BLaER1 treated with 17β-estradiol and CSF1 and Interleukin-3, amounts not matched to agents 10 nM and 100 nM (cell line): ENCODE results near the gene TTYH3.

Experiments used
- H3K27ac ChIP-seq, 11 experiments: shearing (Covaris generic); formaldehyde crosslinking; 2 replicates each; pipeline ENCODE4 v1.8.1; 2022
- H3K27me3 ChIP-seq, 11 experiments: shearing (Covaris generic); formaldehyde crosslinking; 2 replicates each; pipeline ENCODE4 v1.8.1; 2022
- H3K36me3 ChIP-seq, 11 experiments: shearing (Covaris generic); formaldehyde crosslinking; 2 replicates each; pipeline ENCODE4 v1.8.1; 2022
- H3K4me1 ChIP-seq, 10 experiments: shearing (Covaris generic); formaldehyde crosslinking; 2 replicates each; pipeline ENCODE4 v1.8.1; 2022
- H3K4me2 ChIP-seq, 11 experiments: shearing (Covaris generic); formaldehyde crosslinking; 2 replicates each; pipeline ENCODE4 v1.8.1; 2022
- H3K4me3 ChIP-seq, 10 experiments: shearing (Covaris generic); formaldehyde crosslinking; 2 replicates each; pipeline ENCODE4 v1.8.1; 2022
- H3K9ac ChIP-seq, 11 experiments: shearing (Covaris generic); formaldehyde crosslinking; 2 replicates each; pipeline ENCODE4 v1.8.1; 2022
- H3K9me3 ChIP-seq, 11 experiments: shearing (Covaris generic); formaldehyde crosslinking; replicated peaks in 1 of 11; 2 replicates each; pipeline ENCODE4 v1.8.1; 2022
- H4K20me1 ChIP-seq, 11 experiments: shearing (Covaris generic); formaldehyde crosslinking; 2 replicates each; pipeline ENCODE4 v1.8.1; 2022
- Cebpa-rat ChIP-seq, 11 experiments: shearing (Covaris generic); IDR thresholded peaks; 2 replicates each; pipeline ENCODE4 v1.8.1; 2022

TTYH3 gene

DNA sequence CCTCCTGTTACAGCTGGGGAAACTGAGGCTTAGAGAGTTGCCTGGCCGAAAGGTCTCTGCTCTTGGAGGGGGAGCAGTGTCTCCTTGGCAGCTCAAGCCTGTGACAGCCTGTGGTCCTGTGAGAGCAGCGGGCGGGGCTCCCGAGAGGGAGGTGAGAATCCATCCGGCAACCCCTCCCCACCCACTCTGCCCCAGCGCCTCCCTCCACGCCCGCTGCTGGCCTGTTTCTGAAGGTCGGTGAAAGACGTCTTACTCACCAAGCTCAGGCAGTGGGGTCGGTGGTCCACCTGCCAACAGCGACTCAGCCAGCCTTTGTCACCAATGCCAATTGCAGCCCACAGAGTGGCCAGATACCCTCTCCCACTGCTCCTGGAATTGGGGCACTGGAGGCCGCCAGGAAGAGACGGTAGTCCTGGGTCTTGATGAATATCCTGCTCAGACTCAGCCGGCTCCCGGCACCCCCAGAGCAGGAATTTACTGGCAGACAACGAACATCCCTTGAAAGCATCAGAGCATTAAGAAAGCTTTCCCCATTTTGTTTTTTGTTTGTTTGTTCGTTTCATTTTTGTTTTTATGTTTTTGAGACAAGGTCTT lies 7.4 kb upstream of the TTYH3 start:
- peak overlapping the region in 2 of 11 experiments; percentile 14 to 26; a peak in 2 of 22 replicates for H3K27ac ChIP-seq
- H3K9me3 ChIP-seq = no peaks in the 10 kb centered on the region
- H4K20me1 ChIP-seq = no peaks in the 10 kb centered on the region
- no peak for TF ChIP-seq Cebpa-rat (IDR thresholded peaks at IDR 0.05)
- H3K9ac ChIP-seq = peak overlapping the region in 8 of 11 experiments; percentile 2 to 45 (median 34); a peak in 6 of 22 replicates
- H3K27me3 ChIP-seq = no peaks in the 10 kb centered on the region
- H3K4me2 ChIP-seq = peak overlapping the region; percentile 45 to 69 (median 53)
- H3K4me3 ChIP-seq = no peak overlapping the region
- peaks cover 25 to 62% (median 43%) of the 10 kb centered on the region in 10 experiments for H3K4me1 ChIP-seq
- H3K36me3 ChIP-seq = no peaks in the 10 kb centered on the region

GRCh38 chr7:2626498-2627117 lies 5.2 kb upstream of the TTYH3 start:
- no peaks in the 10 kb centered on the region for H4K20me1 ChIP-seq
- H3K27me3 ChIP-seq = no peaks in the 10 kb centered on the region
- H3K4me2 ChIP-seq = peak overlapping the region in 3 of 11 experiments; percentile 0 to 18 (median 13); a peak in 2 of 22 replicates
- TF ChIP-seq Cebpa-rat (IDR thresholded peaks at IDR 0.05) = no peak
- H3K4me3 ChIP-seq = no peak overlapping the region
- H3K4me1 ChIP-seq = peaks cover 29 to 57% (median 43%) of the 10 kb centered on the region in 10 experiments
- no peaks in the 10 kb centered on the region for H3K9me3 ChIP-seq
- no peak overlapping the region for H3K27ac ChIP-seq
- no peaks in the 10 kb centered on the region for H3K36me3 ChIP-seq
- no peak overlapping the region for H3K9ac ChIP-seq

GRCh38 chr7:2627258-2628129 lies 4.3 kb upstream of the TTYH3 start:
- no peak overlapping the region for H3K27ac ChIP-seq
- H3K4me2 ChIP-seq = peak overlapping the region in 2 of 11 experiments; percentile 2 to 18; a peak in 2 of 22 replicates
- no peak overlapping the region for H3K4me3 ChIP-seq
- H3K27me3 ChIP-seq = no peaks in the 10 kb centered on the region
- H3K9ac ChIP-seq = no peak overlapping the region
- H3K9me3 ChIP-seq = no peaks in the 10 kb centered on the region
- TF ChIP-seq Cebpa-rat (IDR thresholded peaks at IDR 0.05) = no peak
- H3K36me3 ChIP-seq = no peaks in the 10 kb centered on the region
- H4K20me1 ChIP-seq = peaks cover 0 to 5% (median 0%) of the 10 kb centered on the region in 11 experiments; a peak in 8 of 22 replicates
- peaks cover 29 to 49% (median 35%) of the 10 kb centered on the region in 10 experiments for H3K4me1 ChIP-seq

- Histone ChIP-seq H3K4me3 (no peak overlapping the region), H3K4me1 (peaks cover 27 to 44% (median 31%) of the 10 kb centered on the region in 10 experiments), H3K9me3 (no peaks in the 10 kb centered on the region), H3K9ac (peak overlapping the region in 1 of 11 experiments; percentile 2; a peak in 1 of 22 replicates), H3K36me3 (no peaks in the 10 kb centered on the region), H3K4me2 (peak overlapping the region in 2 of 11 experiments; percentile 2 to 18; a peak in 1 of 22 replicates), H3K27ac (no peak overlapping the region), H3K27me3 (no peaks in the 10 kb centered on the region), H4K20me1 (peaks cover 0 to 11% (median 6%) of the 10 kb centered on the region in 11 experiments; a peak in 13 of 22 replicates)
- no peak for TF ChIP-seq Cebpa-rat (IDR thresholded peaks at IDR 0.05)
Measured at GRCh38 chr7:2628130-2628482, 3.7 kb upstream of the TTYH3 start.

DNA sequence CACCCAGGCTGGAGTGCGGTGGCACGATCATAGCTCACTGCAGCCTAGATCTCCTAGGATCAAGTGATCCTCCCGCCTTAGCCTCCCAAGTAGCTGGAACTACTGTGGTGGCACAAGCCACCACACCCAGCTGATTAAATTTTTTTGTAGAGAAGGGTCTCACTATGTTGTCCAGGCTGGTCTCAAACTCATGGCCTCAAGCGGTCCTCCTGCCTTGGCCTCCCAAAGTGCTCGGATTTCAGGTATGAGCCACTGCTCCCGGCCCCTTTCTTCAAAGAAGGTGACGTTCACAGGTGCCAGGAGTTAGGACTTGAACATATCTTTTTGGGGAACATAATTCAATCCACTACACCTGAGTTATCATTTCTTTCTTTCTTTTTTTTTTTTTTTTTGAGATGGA lies 2.9 kb upstream of the TTYH3 start:
- H3K4me1 ChIP-seq = peaks cover 19 to 42% (median 29%) of the 10 kb centered on the region in 10 experiments
- H3K27me3 ChIP-seq = no peaks in the 10 kb centered on the region
- H3K4me3 ChIP-seq = no peak overlapping the region
- H4K20me1 ChIP-seq = peaks cover 0 to 19% (median 14%) of the 10 kb centered on the region in 11 experiments; a peak in 17 of 22 replicates
- no peak overlapping the region for H3K9ac ChIP-seq
- no peaks in the 10 kb centered on the region for H3K36me3 ChIP-seq
- H3K9me3 ChIP-seq = no peaks in the 10 kb centered on the region
- H3K4me2 ChIP-seq = no peak overlapping the region
- H3K27ac ChIP-seq = no peak overlapping the region
- TF ChIP-seq Cebpa-rat (IDR thresholded peaks at IDR 0.05) = no peak

- H3K9me3 ChIP-seq = no peaks in the 10 kb centered on the region
- no peaks in the 10 kb centered on the region for H3K27me3 ChIP-seq
- no peak for TF ChIP-seq Cebpa-rat (IDR thresholded peaks at IDR 0.05)
- H3K9ac ChIP-seq = 0 out of 22 replicates have a peak overlapping the region, but pooled peaks of 1 of the 11 experiments have one; percentile 8
- H3K4me3 ChIP-seq = no peak overlapping the region
- H3K4me2 ChIP-seq = no peak overlapping the region
- H3K4me1 ChIP-seq = peaks cover 17 to 42% (median 28%) of the 10 kb centered on the region in 10 experiments
- H3K27ac ChIP-seq = no peak overlapping the region
- peaks cover 5 to 30% (median 25%) of the 10 kb centered on the region in 11 experiments; a peak in 20 of 22 replicates for H4K20me1 ChIP-seq
- H3K36me3 ChIP-seq = peaks cover under 1 to 8% (median 4%) of the 10 kb centered on the region in 11 experiments; a peak in 13 of 22 replicates
Measured at GRCh38 chr7:2629746-2630681, 1.8 kb upstream of the TTYH3 start.

DNA sequence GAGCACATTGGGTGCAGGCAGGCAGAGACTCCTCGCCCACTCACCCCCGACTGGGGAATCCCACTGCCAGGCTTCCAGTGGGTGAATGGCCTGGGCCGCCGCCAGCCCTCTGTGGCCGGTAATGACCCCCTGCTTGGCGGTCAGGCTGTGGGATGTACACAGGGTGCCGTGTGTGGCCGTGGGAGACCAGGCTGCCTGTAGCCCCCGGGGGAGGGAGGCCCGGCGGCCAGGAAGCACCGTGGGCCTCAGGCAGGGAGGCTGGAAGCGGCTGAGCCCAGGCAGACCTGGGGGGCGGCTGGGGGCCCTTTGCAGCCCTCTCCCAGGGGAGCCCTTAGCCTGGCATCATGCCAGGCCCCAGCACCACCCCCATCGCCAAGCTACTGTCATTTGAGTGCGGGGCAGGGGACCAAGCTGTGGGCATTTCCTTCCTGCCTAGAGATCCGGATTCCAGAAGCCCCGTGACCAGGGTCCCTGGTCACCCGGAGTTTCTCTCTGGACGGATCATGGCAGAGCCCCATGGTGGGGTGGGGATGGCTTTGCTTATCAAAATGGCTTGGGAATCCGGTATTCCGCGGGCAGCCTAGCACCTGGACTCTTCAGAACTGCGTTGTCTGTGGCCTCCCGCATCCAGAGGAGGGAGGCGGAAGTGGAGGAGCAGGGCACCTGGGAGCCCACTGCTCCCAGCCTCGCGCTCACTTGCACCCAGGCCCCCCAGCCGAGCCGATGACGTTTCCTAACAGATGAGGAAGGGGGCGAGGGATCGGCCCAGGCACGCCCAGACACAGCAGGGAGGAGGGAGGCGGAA lies 1.1 kb downstream of the TTYH3 start:
- no peak for TF ChIP-seq Cebpa-rat (IDR thresholded peaks at IDR 0.05)
- H3K9ac ChIP-seq = peak overlapping the region; percentile 93 to 98 (median 97)
- H3K4me1 ChIP-seq = peaks cover 43 to 60% (median 54%) of the 10 kb centered on the region in 10 experiments
- peak overlapping the region; percentile 86 to 96 (median 94) for H3K27ac ChIP-seq
- no peaks in the 10 kb centered on the region for H3K9me3 ChIP-seq
- peak overlapping the region; percentile 88 to 100 (median 99) for H3K4me3 ChIP-seq
- H3K27me3 ChIP-seq = no peaks in the 10 kb centered on the region
- peaks cover 26 to 59% (median 54%) of the 10 kb centered on the region in 11 experiments; a peak in 21 of 22 replicates for H4K20me1 ChIP-seq
- peak overlapping the region; percentile 90 to 100 (median 98) for H3K4me2 ChIP-seq
- peaks cover 12 to 26% (median 15%) of the 10 kb centered on the region in 11 experiments; a peak in 18 of 22 replicates for H3K36me3 ChIP-seq
